ENCODE measurements around the gene NTM. TPM values are rescaled to one million over a fixed set of nuclear protein-coding genes. Genes with fewer than 3 reads are reported as not detected.

Gene NTM
- total RNA-seq, 2 experiments from 2014 or later = not detected

DNA sequence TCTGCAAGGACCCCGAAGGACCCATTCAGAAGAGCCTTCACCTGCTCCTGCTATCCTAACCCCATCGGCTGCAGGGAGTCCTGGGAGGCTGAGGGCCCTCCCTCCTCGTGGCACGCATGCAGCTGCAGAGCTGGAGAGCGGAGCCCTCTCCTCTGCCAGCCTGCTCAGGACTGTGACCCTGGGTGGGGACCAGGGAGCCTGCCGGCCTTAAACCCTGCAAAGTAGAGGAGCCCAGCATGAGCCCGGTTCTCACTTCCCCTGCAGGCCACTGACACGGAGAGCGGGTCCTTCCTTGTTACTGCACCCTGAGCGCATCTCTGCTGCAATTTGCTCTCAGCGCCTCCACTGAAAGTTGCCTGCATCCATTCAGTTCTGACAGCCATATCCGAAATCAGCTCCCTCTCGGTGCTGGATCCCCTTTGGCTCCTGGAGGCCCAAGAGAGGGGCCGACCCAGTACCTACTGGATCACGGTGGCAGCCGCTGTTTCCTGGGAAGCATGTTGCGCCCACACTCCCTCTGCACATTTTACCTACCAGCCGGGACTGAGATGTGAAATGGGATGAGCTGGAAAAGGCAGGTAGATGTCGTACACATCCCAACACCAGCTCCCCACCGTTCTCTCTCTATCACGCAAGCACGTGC is 312.1 kb downstream of the NTM start:
- no peak for DNase-seq
- Mint-ChIP-seq H3K4me1 (no peaks in the 10 kb centered on the region), H3K27ac (no peak overlapping the region), H3K36me3 (ENCODE audit: low read depth) (no peaks in the 10 kb centered on the region), H3K9me3 (no peaks in the 10 kb centered on the region), H3K27me3 (no peaks in the 10 kb centered on the region), H3K4me3 (no peak overlapping the region)
- CTCF ChIA-PET = interaction anchor here (1.0 kb wide), 1 partner anchor 9 kb away, joined by 3 read pairs; no protein-coding TSS in a partner anchor
- POLR2A ChIA-PET = no interaction called here

GRCh38 chr11:131683131-131683530 is 312.7 kb downstream of the NTM start:
- Mint-ChIP-seq H3K36me3 (ENCODE audit: low read depth) (no peaks in the 10 kb centered on the region), H3K27me3 (no peaks in the 10 kb centered on the region), H3K9me3 (no peaks in the 10 kb centered on the region), H3K4me3 (no peak overlapping the region), H3K27ac (no peak overlapping the region), H3K4me1 (no peaks in the 10 kb centered on the region)
- CTCF ChIA-PET = interaction anchor here (1.0 kb wide), 1 partner anchor 9 kb away, joined by 3 read pairs; no protein-coding TSS in a partner anchor
- peak; percentile 10 for DNase-seq
- POLR2A ChIA-PET = no interaction called here

DNA sequence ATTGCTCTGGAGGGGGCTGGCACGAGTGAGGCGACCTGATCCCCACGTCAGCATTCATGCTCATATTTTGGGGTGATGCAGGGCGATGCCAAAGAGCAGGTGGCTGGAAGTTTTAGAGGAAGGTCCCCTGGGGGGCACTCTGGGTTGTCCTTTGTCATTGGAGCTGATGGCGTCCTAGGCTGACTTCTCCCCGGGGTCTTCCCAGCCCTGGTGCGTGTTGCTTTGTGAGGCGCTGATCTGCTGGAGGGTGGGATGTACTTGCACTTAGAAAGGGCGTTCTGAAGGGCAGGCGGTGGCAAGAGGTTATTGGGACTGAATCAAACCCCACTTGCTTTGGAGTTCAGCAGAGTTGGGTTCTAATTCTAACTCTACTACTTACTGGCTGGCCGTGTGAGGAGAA is 313.3 kb downstream of the NTM start:
- no peaks in the 10 kb centered on the region for H3K4me1 Mint-ChIP-seq
- H3K36me3 Mint-ChIP-seq (ENCODE audit: low read depth) = no peaks in the 10 kb centered on the region
- H3K27ac Mint-ChIP-seq = no peak overlapping the region
- CTCF ChIA-PET = no interaction called here
- POLR2A ChIA-PET = no interaction called here
- DNase-seq = no peak
- no peaks in the 10 kb centered on the region for H3K27me3 Mint-ChIP-seq
- no peaks in the 10 kb centered on the region for H3K9me3 Mint-ChIP-seq
- H3K4me3 Mint-ChIP-seq = no peak overlapping the region

GRCh38 chr11:131684111-131685060 is 314.0 kb downstream of the NTM start:
- no peaks in the 10 kb centered on the region for H3K36me3 Mint-ChIP-seq (ENCODE audit: low read depth)
- no peaks in the 10 kb centered on the region for H3K9me3 Mint-ChIP-seq
- ChIA-PET CTCF (interaction anchor here (0.9 kb wide), 1 partner anchor 10 kb away, joined by 4 read pairs; no protein-coding TSS in a partner anchor), POLR2A (no interaction called here)
- no peak overlapping the region for H3K4me3 Mint-ChIP-seq
- no peaks in the 10 kb centered on the region for H3K27me3 Mint-ChIP-seq
- DNase-seq = no peak
- H3K4me1 Mint-ChIP-seq = no peaks in the 10 kb centered on the region
- H3K27ac Mint-ChIP-seq = no peak overlapping the region

DNA sequence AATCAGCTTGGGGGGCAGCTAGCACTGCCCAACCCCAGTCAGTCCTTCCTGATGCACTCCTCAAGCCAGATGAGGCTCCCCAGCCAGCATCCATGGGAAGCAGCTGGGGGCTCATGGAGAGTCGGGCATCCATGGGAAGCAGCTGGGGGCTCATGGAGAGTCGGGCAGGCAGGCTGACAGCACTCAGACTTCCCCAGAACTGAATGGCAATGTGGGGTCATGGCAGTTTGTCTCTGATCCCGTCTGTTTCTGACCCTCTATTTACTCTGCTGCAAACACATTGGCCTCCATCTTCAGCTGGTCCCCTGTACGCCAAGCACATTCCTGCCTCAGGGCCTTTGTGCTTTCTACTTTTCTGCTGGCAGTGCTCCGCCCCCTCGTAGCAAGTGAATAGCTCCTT is 314.8 kb downstream of the NTM start:
- no peak overlapping the region for H3K27ac Mint-ChIP-seq
- H3K4me1 Mint-ChIP-seq = no peaks in the 10 kb centered on the region
- DNase-seq = peak; percentile 4
- H3K27me3 Mint-ChIP-seq = no peaks in the 10 kb centered on the region
- ChIA-PET POLR2A (no interaction called here), CTCF (interaction anchor here (0.9 to 1.4 kb wide), 2 partner anchors 9 kb away, joined by 3 to 4 read pairs; no protein-coding TSS in a partner anchor)
- H3K4me3 Mint-ChIP-seq = no peak overlapping the region
- H3K9me3 Mint-ChIP-seq = no peaks in the 10 kb centered on the region
- no peaks in the 10 kb centered on the region for H3K36me3 Mint-ChIP-seq (ENCODE audit: low read depth)

- Mint-ChIP-seq H3K4me1 (no peaks in the 10 kb centered on the region), H3K27me3 (no peaks in the 10 kb centered on the region), H3K36me3 (ENCODE audit: low read depth) (no peaks in the 10 kb centered on the region), H3K4me3 (no peak overlapping the region), H3K27ac (no peak overlapping the region), H3K9me3 (no peaks in the 10 kb centered on the region)
- ChIA-PET POLR2A (no interaction called here), CTCF (interaction anchor here (1.4 kb wide), 1 partner anchor 10 kb away, joined by 3 read pairs; no protein-coding TSS in a partner anchor)
- DNase-seq = no peak
Observed at GRCh38 chr11:131685906-131686305, 315.5 kb downstream of the NTM start.

GRCh38 chr11:131686836-131687235 is 316.4 kb downstream of the NTM start:
- Mint-ChIP-seq H3K27ac (no peak overlapping the region), H3K4me3 (no peak overlapping the region), H3K36me3 (ENCODE audit: low read depth) (no peaks in the 10 kb centered on the region), H3K4me1 (peaks cover 2% of the 10 kb centered on the region), H3K27me3 (no peaks in the 10 kb centered on the region), H3K9me3 (no peaks in the 10 kb centered on the region)
- ChIA-PET CTCF (interaction anchor here (1.4 to 2.3 kb wide), 2 partner anchors 11 to 18 kb away, joined by 3 to 9 read pairs; no protein-coding TSS in a partner anchor), POLR2A (no interaction called here)
- DNase-seq = no peak

- no peaks in the 10 kb centered on the region for H3K9me3 Mint-ChIP-seq
- no peak overlapping the region for H3K27ac Mint-ChIP-seq
- POLR2A ChIA-PET = no interaction called here
- no peak overlapping the region for H3K4me3 Mint-ChIP-seq
- no peaks in the 10 kb centered on the region for H3K27me3 Mint-ChIP-seq
- no peaks in the 10 kb centered on the region for H3K36me3 Mint-ChIP-seq (ENCODE audit: low read depth)
- CTCF ChIA-PET = interaction anchor here (0.7 to 2.6 kb wide), 4 partner anchors 9 to 1361 kb away, joined by 3 to 13 read pairs (median 6); no protein-coding TSS in a partner anchor
- DNase-seq = peak; percentile 8
- peaks cover 2% of the 10 kb centered on the region for H3K4me1 Mint-ChIP-seq
Observed at GRCh38 chr11:131687291-131688047, 317.1 kb downstream of the NTM start.

- Mint-ChIP-seq H3K4me3 (no peak overlapping the region), H3K27ac (no peak overlapping the region), H3K9me3 (no peaks in the 10 kb centered on the region), H3K4me1 (peaks cover 2% of the 10 kb centered on the region), H3K36me3 (ENCODE audit: low read depth) (no peaks in the 10 kb centered on the region), H3K27me3 (no peaks in the 10 kb centered on the region)
- ChIA-PET CTCF (interaction anchor here (0.6 to 2.6 kb wide), 5 partner anchors 10 to 1361 kb away, joined by 3 to 13 read pairs (median 3); no protein-coding TSS in a partner anchor), POLR2A (no interaction called here)
- peak; percentile 37 for DNase-seq
Observed at GRCh38 chr11:131688048-131688693, 317.8 kb downstream of the NTM start.

- no peak overlapping the region for H3K4me3 Mint-ChIP-seq
- peaks cover 3% of the 10 kb centered on the region for H3K4me1 Mint-ChIP-seq
- POLR2A ChIA-PET = no interaction called here
- H3K27me3 Mint-ChIP-seq = peaks cover 4% of the 10 kb centered on the region
- CTCF ChIA-PET = interaction anchor here (2.3 to 2.6 kb wide), 2 partner anchors 14 to 20 kb away, joined by 9 to 13 read pairs; no protein-coding TSS in a partner anchor
- no peaks in the 10 kb centered on the region for H3K9me3 Mint-ChIP-seq
- H3K27ac Mint-ChIP-seq = no peak overlapping the region
- no peaks in the 10 kb centered on the region for H3K36me3 Mint-ChIP-seq (ENCODE audit: low read depth)
- DNase-seq = no peak
Observed at GRCh38 chr11:131689049-131689925, 318.9 kb downstream of the NTM start.

DNA sequence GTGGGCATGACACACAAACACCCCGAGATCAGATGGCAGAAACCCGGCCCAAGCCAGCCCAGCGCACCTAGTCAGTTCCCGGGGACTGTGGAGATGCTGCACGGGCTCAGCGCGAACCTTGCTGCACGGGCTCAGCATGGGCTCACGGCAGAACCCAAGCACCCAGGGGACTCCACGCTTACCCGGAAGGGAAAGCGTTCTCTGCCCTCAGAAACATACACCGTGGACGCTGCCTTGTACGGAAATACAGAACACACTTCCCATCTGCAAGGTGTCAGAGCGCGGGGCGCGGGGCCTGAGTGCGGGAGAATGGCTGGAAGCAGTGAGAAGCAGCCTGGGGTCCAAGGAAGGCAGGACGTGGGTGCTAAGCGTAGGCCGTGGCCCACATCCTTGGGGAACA is 319.9 kb downstream of the NTM start:
- H3K27me3 Mint-ChIP-seq = peaks cover 5% of the 10 kb centered on the region
- ChIA-PET POLR2A (no interaction called here), CTCF (no interaction called here)
- H3K36me3 Mint-ChIP-seq (ENCODE audit: low read depth) = no peaks in the 10 kb centered on the region
- no peak overlapping the region for H3K27ac Mint-ChIP-seq
- H3K4me3 Mint-ChIP-seq = no peak overlapping the region
- no peaks in the 10 kb centered on the region for H3K9me3 Mint-ChIP-seq
- H3K4me1 Mint-ChIP-seq = peaks cover 5% of the 10 kb centered on the region
- DNase-seq = no peak

DNA sequence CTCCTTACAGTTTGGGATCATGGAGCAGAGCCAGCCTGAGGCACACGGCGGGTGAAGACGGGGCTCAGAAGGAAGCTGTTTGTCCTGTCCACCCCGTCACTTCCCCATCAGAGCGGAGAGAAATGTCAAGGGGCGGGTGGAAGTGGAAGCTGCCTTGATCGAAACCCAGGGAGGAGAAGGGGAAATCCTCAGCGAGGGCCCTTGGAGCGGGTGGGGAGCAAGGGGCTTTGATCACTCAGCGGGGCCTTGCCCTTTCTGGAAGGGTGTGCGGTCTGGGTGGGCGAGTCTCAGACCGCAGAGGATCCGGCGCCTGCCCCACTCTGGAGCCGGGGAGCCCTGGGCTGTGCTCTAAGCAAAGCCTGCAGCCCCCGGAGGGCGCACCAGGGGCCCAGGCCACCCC is 320.4 kb downstream of the NTM start:
- H3K27ac Mint-ChIP-seq = no peak overlapping the region
- no peaks in the 10 kb centered on the region for H3K36me3 Mint-ChIP-seq (ENCODE audit: low read depth)
- ChIA-PET CTCF (no interaction called here), POLR2A (no interaction called here)
- DNase-seq = no peak
- H3K27me3 Mint-ChIP-seq = peaks cover 5% of the 10 kb centered on the region
- no peak overlapping the region for H3K4me3 Mint-ChIP-seq
- H3K4me1 Mint-ChIP-seq = peaks cover 5% of the 10 kb centered on the region
- H3K9me3 Mint-ChIP-seq = no peaks in the 10 kb centered on the region
